IMR-90 (cell line): ENCODE measurements around the gene RSU1. TPM values are rescaled to one million over a fixed set of nuclear protein-coding genes. Genes with fewer than 3 reads are reported as not detected.

Experiments used
- ATAC-seq: fragments of 200-7000 bp; cut with Tn5 transposase; 2 replicates; pipeline ENCODE4 v1.9.1; 2020; ENCODE audit warnings: low read depth, mild to moderate bottlenecking, moderate library complexity
- BruUV-seq: library from RNA; stranded (reverse); fragments of 400-500 nt; replicated peaks from 2 replicates; lab custom pipeline; 2021; lab: Mats Ljungman, UMichigan
- CTCF ChIA-PET: fragments of 300-600 bp; formaldehyde crosslinking; extraction: SDS; loops from one replicate; lab custom pipeline; 2021; ENCODE audit warnings: antibody characterized with exemption; lab: Yijun Ruan, JAX
- POLR2A ChIA-PET: fragments of 300-600 bp; sonication (Branson Sonifier 250); formaldehyde crosslinking; loops from one replicate; lab custom pipeline; 2022; ENCODE audit warnings: antibody characterized with exemption; ENCODE audit not compliant: unreplicated experiment; lab: Charles Lee
- DNase-seq: peaks from one replicate; pipeline ENCODE4 v3.0.0; 2013
- H2AFZ ChIP-seq: replicated peaks from 2 replicates; pipeline ENCODE3; 2013; ENCODE audit warnings: low read length, mild to moderate bottlenecking; ENCODE audit not compliant: poor library complexity
- H2AK5ac ChIP-seq: 2 replicates; pipeline ENCODE4 v1.6.1; 2013; ENCODE audit warnings: low read depth, low read length, inconsistent platforms
- H2AK9ac ChIP-seq: replicated peaks from 2 replicates; pipeline ENCODE3; 2013; ENCODE audit warnings: mild to moderate bottlenecking, low read depth, low read length, moderate library complexity; ENCODE audit not compliant: poor library complexity
- H2BK120ac ChIP-seq: 2 replicates; pipeline ENCODE4 v1.6.1; 2013; ENCODE audit warnings: low read depth, low read length, inconsistent platforms
- H2BK15ac ChIP-seq: 3 replicates; pipeline ENCODE4 v1.6.1; 2013; ENCODE audit warnings: low read depth, low read length, inconsistent platforms
- H2BK20ac ChIP-seq: 2 replicates; pipeline ENCODE4 v1.6.1; 2013; ENCODE audit warnings: low read depth, mild to moderate bottlenecking, inconsistent platforms, low read length, moderate library complexity
- H2BK5ac ChIP-seq: 2 replicates; pipeline ENCODE4 v1.6.1; 2013; ENCODE audit warnings: mild to moderate bottlenecking, low read depth, low read length, inconsistent platforms; ENCODE audit not compliant: poor library complexity, severe bottlenecking
- H3K14ac ChIP-seq: replicated peaks from 2 replicates; pipeline ENCODE4 v1.6.1; 2013; ENCODE audit warnings: low read depth, low read length, inconsistent platforms
- H3K18ac ChIP-seq: 2 replicates; pipeline ENCODE4 v1.6.1; 2013; ENCODE audit warnings: low read depth, low read length, control low read depth
- H3K23ac ChIP-seq: 2 replicates; pipeline ENCODE4 v1.6.1; 2013; ENCODE audit warnings: low read depth, low read length, inconsistent platforms
- H3K27ac ChIP-seq: 2 replicates; pipeline ENCODE4 v1.5.1; 2013; ENCODE audit warnings: mild to moderate bottlenecking, control low read depth, low read length; ENCODE audit not compliant: insufficient read depth
- H3K27me3 ChIP-seq: 2 replicates; pipeline ENCODE4 v1.6.1; 2013; ENCODE audit warnings: low read length; ENCODE audit not compliant: control insufficient read depth, insufficient read depth
- H3K36me3 ChIP-seq: 2 replicates; pipeline ENCODE4 v1.6.1; 2013; ENCODE audit warnings: low read length, mixed read lengths; ENCODE audit not compliant: control insufficient read depth, insufficient read depth
- H3K4ac ChIP-seq: 2 replicates; pipeline ENCODE4 v1.6.1; 2013; ENCODE audit warnings: low read depth, low read length, inconsistent platforms
- H3K4me1 ChIP-seq: 2 replicates; pipeline ENCODE4 v1.6.1; 2013; ENCODE audit warnings: low read length, mixed read lengths; ENCODE audit not compliant: control insufficient read depth, insufficient read depth
- H3K4me2 ChIP-seq: 2 replicates; pipeline ENCODE4 v1.6.1; 2013; ENCODE audit warnings: low read depth, mild to moderate bottlenecking, control low read depth, low read length, moderate library complexity
- H3K4me3 ChIP-seq: 2 replicates; pipeline ENCODE4 v1.5.1; 2013; ENCODE audit warnings: low read depth, mild to moderate bottlenecking, control low read depth, low read length, moderate library complexity; ENCODE audit not compliant: insufficient read depth
- H3K56ac ChIP-seq: 2 replicates; pipeline ENCODE4 v1.6.1; 2013; ENCODE audit warnings: low read length, inconsistent platforms; ENCODE audit not compliant: insufficient read depth; ENCODE audit errors: extremely low read depth
- H3K79me1 ChIP-seq, 2 experiments: 2 replicates each; pipeline ENCODE4 v1.6.1; 2013; ENCODE audit warnings: low read length in 2 of 2, inconsistent platforms in 1 of 2, low read depth in 1 of 2
- H3K9ac ChIP-seq: 2 replicates; pipeline ENCODE4 v1.6.1; 2013; ENCODE audit warnings: low read depth, low read length, control low read depth
- H3K9me1 ChIP-seq: 2 replicates; pipeline ENCODE4 v1.6.1; 2013; ENCODE audit warnings: low read length, inconsistent platforms; ENCODE audit not compliant: insufficient read depth
- H3K9me3 ChIP-seq: 2 replicates; pipeline ENCODE4 v1.6.1; 2013; ENCODE audit warnings: low read length; ENCODE audit not compliant: control insufficient read depth, insufficient read depth
- H4K20me1 ChIP-seq: 2 replicates; pipeline ENCODE4 v1.6.1; 2013; ENCODE audit warnings: low read length, inconsistent platforms; ENCODE audit not compliant: insufficient read depth
- H4K5ac ChIP-seq: 2 replicates; pipeline ENCODE4 v1.6.1; 2013; ENCODE audit warnings: mild to moderate bottlenecking, low read depth, low read length, control low read depth
- H4K8ac ChIP-seq, 2 experiments: 2 replicates each; pipeline ENCODE4 v1.6.1; 2013; ENCODE audit warnings: low read depth in 2 of 2, low read length in 2 of 2, control low read depth in 1 of 2, inconsistent platforms in 1 of 2
- H4K91ac ChIP-seq: 2 replicates; pipeline ENCODE4 v1.6.1; 2013; ENCODE audit warnings: low read depth, low read length, inconsistent platforms; ENCODE audit not compliant: insufficient read depth
- BHLHE40 ChIP-seq: fragments of 150-350 bp; IDR thresholded peaks from 2 replicates; pipeline ENCODE4 v1.6.1; 2016; ENCODE audit warnings: mild to moderate bottlenecking, low read depth, low read length
- CEBPB ChIP-seq: IDR thresholded peaks from 2 replicates; pipeline ENCODE4 v1.6.1; 2012; ENCODE audit warnings: low read depth, low read length, improper control_type of control experiment
- CTCF ChIP-seq: conservative IDR thresholded peaks from 2 replicates; pipeline ENCODE4 v1.5.1; 2012; ENCODE audit warnings: mild to moderate bottlenecking, low read depth, low read length, improper control_type of control experiment
- ELK1 ChIP-seq: fragments of 150-350 bp; IDR thresholded peaks from 2 replicates; pipeline ENCODE4 v1.6.1; 2016; ENCODE audit warnings: low read depth, mild to moderate bottlenecking, low read length, moderate library complexity, borderline replicate concordance
- FOS ChIP-seq: fragments of 150-350 bp; IDR thresholded peaks from 2 replicates; pipeline ENCODE4 v1.6.1; 2016; ENCODE audit warnings: low read depth, low read length
- MAFK ChIP-seq: IDR thresholded peaks from 2 replicates; pipeline ENCODE4 v1.6.1; 2012; ENCODE audit warnings: low read depth, low read length, improper control_type of control experiment
- MAZ ChIP-seq: IDR thresholded peaks from 2 replicates; pipeline ENCODE4 v1.6.1; 2012; ENCODE audit warnings: low read depth, mild to moderate bottlenecking, low read length, improper control_type of control experiment, moderate library complexity, borderline replicate concordance
- MXI1 ChIP-seq: IDR thresholded peaks from 2 replicates; pipeline ENCODE4 v1.6.1; 2012; ENCODE audit warnings: low read depth, mild to moderate bottlenecking, low read length, moderate library complexity, borderline replicate concordance
- NFE2L2 ChIP-seq: fragments of 150-350 bp; IDR thresholded peaks from 2 replicates; pipeline ENCODE4 v1.6.1; 2016; ENCODE audit warnings: low read depth, mild to moderate bottlenecking, low read length
- POLR2A ChIP-seq: IDR thresholded peaks from 2 replicates; pipeline ENCODE4 v1.6.1; 2012; ENCODE audit warnings: mild to moderate bottlenecking, low read depth, low read length
- RAD21 ChIP-seq: IDR thresholded peaks from 2 replicates; pipeline ENCODE4 v1.6.1; 2012; ENCODE audit warnings: low read length, improper control_type of control experiment
- RCOR1 ChIP-seq: IDR thresholded peaks from 2 replicates; pipeline ENCODE4 v1.6.1; 2012; ENCODE audit warnings: mild to moderate bottlenecking, low read length, improper control_type of control experiment; ENCODE audit not compliant: insufficient replicate concordance
- RFX5 ChIP-seq: IDR thresholded peaks from 2 replicates; pipeline ENCODE4 v1.8.0; 2012; ENCODE audit warnings: low read depth, mild to moderate bottlenecking, low read length, moderate library complexity
- SMC3 ChIP-seq: fragments of 150-350 bp; IDR thresholded peaks from 2 replicates; pipeline ENCODE4 v1.6.1; 2016; ENCODE audit warnings: low read depth, mild to moderate bottlenecking, antibody characterized with exemption, low read length, moderate library complexity
- USF2 ChIP-seq: fragments of 150-350 bp; IDR thresholded peaks from 2 replicates; pipeline ENCODE4 v1.6.1; 2017; ENCODE audit warnings: mild to moderate bottlenecking, antibody characterized with exemption, low read length, low read depth
- WGBS, 2 experiments: methylation state at CpG; one replicate each; pipeline versions ENCODE4 v1.1.5 to v1.1.7; 2013; ENCODE audit warnings: missing lambda C conversion rate in 2 of 2; ENCODE audit not compliant: insufficient read length in 1 of 2; ENCODE audit errors: extremely low coverage in 2 of 2; 5-methylcytosine and 5-hydroxymethylcytosine counted together
- dilution Hi-C: fragments of 300-500 bp; cut with HindIII; formaldehyde crosslinking; loops from one replicate; pipeline ENCODE4 v1.14.3; 2018; ENCODE audit warnings: low sequenced_read_pairs; ENCODE audit not compliant: unreplicated experiment
- in situ Hi-C: fragments of 300-500 bp; cut with MboI; formaldehyde crosslinking; loops from 3 replicates; pipeline ENCODE4 v1.14.3; 2019; ENCODE audit warnings: low sequenced_read_pairs, inconsistent platforms, mixed read lengths
- intact Hi-C: fragments of 100-400 bp; cut with micrococcal nuclease; formaldehyde crosslinking; loops from 2 replicates; pipeline ENCODE4 v1.10.0; 2022
- polyA plus RNA-seq, 3 experiments: library from polyadenylated mRNA; depleted of rRNA; stranded (reverse); fragments of >200 nt; gene quantifications; 2 replicates each; pipeline ENCODE4 v1.2.3, GENCODE V29; 2012; ENCODE audit warnings: low replicate concordance in 1 of 3
- total RNA-seq: library from RNA; depleted of rRNA; stranded (reverse); fragments of >200 nt; gene quantifications from 2 replicates; pipeline ENCODE4 v1.2.3, GENCODE V29; 2012

The RSU1 gene
- total and polyA plus RNA-seq, 2 of the 4 experiments (the other 2 are of a cell fraction) = 134 to 148 TPM

GRCh38 chr10:16752099-16752498 lies 65.1 kb downstream of the RSU1 start:
- Histone ChIP-seq H3K9me1 (peaks cover 9% of the 10 kb centered on the region; the same call in 1 of the 2 replicates), H2BK120ac (no peak overlapping the region), H3K18ac (no peak overlapping the region), H4K5ac (no peak overlapping the region), H3K9me3 (no peaks in the 10 kb centered on the region), H3K27ac (no peak overlapping the region), H3K36me3 (peaks cover 22% of the 10 kb centered on the region), H3K9ac (no peak overlapping the region), H2BK20ac (no peak overlapping the region), H4K91ac (no peak overlapping the region), H2BK5ac (no peak overlapping the region), H4K20me1 (peaks cover 9% of the 10 kb centered on the region; the same call in 1 of the 2 replicates), H3K4ac (no peak overlapping the region), H3K27me3 (no peaks in the 10 kb centered on the region), H2AK5ac (no peak overlapping the region), H3K4me2 (no peak overlapping the region), H3K4me1 (peaks cover 1% of the 10 kb centered on the region; the same call in 1 of the 2 replicates), H3K56ac (no peak overlapping the region), H3K14ac (no peak overlapping the region), H3K79me1 (peaks cover 18 to 23% of the 10 kb centered on the region in 2 experiments; a peak in 3 of 4 replicates), H2BK15ac (no peak overlapping the region), H4K8ac (no peak overlapping the region), H3K4me3 (no peak overlapping the region), H3K23ac (no peak overlapping the region), H2AK9ac (no peak overlapping the region), H2AFZ (no peak overlapping the region)
- no CpG with 5 or more reads among the region's 4 CpGs for WGBS, 2 experiments
- BruUV-seq = no TSS peak
- ATAC-seq (no peak), DNase-seq (no peak)
- POLR2A ChIA-PET = no interaction called here
- TF ChIP-seq RCOR1 = no peak
- no peak for TF ChIP-seq SMC3
- no peak for TF ChIP-seq CEBPB
- no peak for TF ChIP-seq RAD21
- no peak for TF ChIP-seq BHLHE40
- TF ChIP-seq NFE2L2 = no peak
- TF ChIP-seq MAZ = no peak
- no peak for TF ChIP-seq FOS
- no peak for TF ChIP-seq RFX5
- TF ChIP-seq USF2 = no peak
- TF ChIP-seq MAFK = no peak
- no peak for TF ChIP-seq ELK1
- TF ChIP-seq CTCF = no peak
- no peak for TF ChIP-seq MXI1
- TF ChIP-seq POLR2A = no peak
- CTCF ChIA-PET = no interaction called here
- dilution Hi-C loops (no loop called here), in situ Hi-C loops (no loop called here), intact Hi-C loops (no loop called here)
